Measurements from ENCODE around the gene NUDT2.

Gene NUDT2

DNA sequence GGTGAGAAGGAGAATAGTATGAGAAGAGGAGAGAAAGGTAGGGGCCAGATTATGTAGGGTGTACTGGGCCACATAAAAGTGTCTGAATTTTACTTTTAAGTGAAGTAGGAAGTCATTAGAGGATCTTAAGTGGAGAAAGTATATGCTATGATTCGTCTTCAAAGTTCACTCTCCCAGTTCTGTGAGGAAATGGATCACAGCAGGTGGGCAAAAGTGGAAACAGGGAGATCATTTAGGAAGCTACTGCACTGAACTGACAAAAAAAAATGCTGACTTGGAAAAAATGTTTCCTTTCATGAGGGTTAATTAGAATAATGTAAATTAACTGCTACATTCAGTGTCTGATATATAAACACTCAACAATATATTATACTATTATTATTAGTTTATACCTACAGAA lies 2.7 kb upstream of the NUDT2 start:
- H4K20me1 ChIP-seq (ENCODE audit: control insufficient read depth, insufficient read depth, low read depth, low read length), result no peaks in the 10 kb centered on the region
- H3K4me3 ChIP-seq (ENCODE audit: low read length), result 0 out of 2 replicates have a peak overlapping the region, but pooled peaks have one; percentile 4
- TF ChIP-seq, protein P1, sequence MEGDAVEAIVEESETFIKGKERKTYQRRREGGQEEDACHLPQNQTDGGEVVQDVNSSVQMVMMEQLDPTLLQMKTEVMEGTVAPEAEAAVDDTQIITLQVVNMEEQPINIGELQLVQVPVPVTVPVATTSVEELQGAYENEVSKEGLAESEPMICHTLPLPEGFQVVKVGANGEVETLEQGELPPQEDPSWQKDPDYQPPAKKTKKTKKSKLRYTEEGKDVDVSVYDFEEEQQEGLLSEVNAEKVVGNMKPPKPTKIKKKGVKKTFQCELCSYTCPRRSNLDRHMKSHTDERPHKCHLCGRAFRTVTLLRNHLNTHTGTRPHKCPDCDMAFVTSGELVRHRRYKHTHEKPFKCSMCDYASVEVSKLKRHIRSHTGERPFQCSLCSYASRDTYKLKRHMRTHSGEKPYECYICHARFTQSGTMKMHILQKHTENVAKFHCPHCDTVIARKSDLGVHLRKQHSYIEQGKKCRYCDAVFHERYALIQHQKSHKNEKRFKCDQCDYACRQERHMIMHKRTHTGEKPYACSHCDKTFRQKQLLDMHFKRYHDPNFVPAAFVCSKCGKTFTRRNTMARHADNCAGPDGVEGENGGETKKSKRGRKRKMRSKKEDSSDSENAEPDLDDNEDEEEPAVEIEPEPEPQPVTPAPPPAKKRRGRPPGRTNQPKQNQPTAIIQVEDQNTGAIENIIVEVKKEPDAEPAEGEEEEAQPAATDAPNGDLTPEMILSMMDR (IDR thresholded peaks at IDR 0.05; ENCODE audit: low read depth, low read length, poor library complexity, severe bottlenecking), result no peak
- no peak for TF ChIP-seq EZH2phosphoT487 (IDR thresholded peaks at IDR 0.05; ENCODE audit: borderline replicate concordance, low read length)
- H3F3A ChIP-seq (ENCODE audit: control insufficient read depth, insufficient read depth), result peaks cover 9% of the 10 kb centered on the region
- no peaks in the 10 kb centered on the region for H3K9me3 ChIP-seq (ENCODE audit: control insufficient read depth, insufficient read depth, low read length)
- peak overlapping the region; percentile 79; the same call in 1 of the 2 replicates for H3K4me2 ChIP-seq (ENCODE audit: low read length)
- H3K27ac ChIP-seq (ENCODE audit: low read depth, low read length), result no peak overlapping the region
- H3K27me3 ChIP-seq (ENCODE audit: control insufficient read depth, low read length), result no peaks in the 10 kb centered on the region
- no peaks in the 10 kb centered on the region for H3K9me2 ChIP-seq (replicated peaks; ENCODE audit: control insufficient read depth, low read length)
- peaks cover 58% of the 10 kb centered on the region for H3K4me1 ChIP-seq (ENCODE audit: control insufficient read depth, low read length)
- H3K79me2 ChIP-seq (ENCODE audit: control insufficient read depth, low read length), result peaks cover 84% of the 10 kb centered on the region
- peaks cover 11% of the 10 kb centered on the region for H3K36me3 ChIP-seq (ENCODE audit: control insufficient read depth, low read length)

DNA sequence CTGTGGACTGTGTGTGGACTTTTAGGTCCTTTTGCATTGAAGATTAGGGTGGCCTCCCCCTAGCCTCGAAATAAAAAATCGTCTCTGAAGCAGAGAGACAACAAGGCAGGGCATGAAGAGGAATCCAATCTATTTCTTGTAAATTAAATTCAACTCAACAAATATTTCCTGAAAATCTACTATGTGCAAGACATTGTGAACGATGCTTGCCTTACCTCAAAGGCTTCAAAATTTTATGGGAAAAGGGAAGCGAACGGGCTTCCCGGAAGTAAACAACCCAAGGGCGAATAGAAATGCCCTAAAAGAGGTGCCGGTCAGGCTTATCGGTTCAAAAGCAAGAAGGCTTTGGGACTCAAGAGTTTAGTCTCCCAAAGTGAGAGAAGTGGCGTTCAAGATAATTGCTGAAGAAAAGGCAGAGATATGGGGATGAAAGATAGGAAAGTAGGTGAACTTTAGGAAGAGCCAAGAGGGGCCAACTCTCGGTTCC lies 826 bp upstream of the NUDT2 start:
- TF ChIP-seq, protein P1 (IDR thresholded peaks at IDR 0.05; ENCODE audit: low read depth, low read length, poor library complexity, severe bottlenecking), result no peak
- no peak for TF ChIP-seq EZH2phosphoT487 (IDR thresholded peaks at IDR 0.05; ENCODE audit: borderline replicate concordance, low read length)
- Histone ChIP-seq H3K4me3 (ENCODE audit: low read length) (peak overlapping the region; percentile 98), H3K9me2 (replicated peaks; ENCODE audit: control insufficient read depth, low read length) (no peaks in the 10 kb centered on the region), H3K4me2 (ENCODE audit: low read length) (peak overlapping the region; percentile 79), H3K9me3 (ENCODE audit: control insufficient read depth, insufficient read depth, low read length) (no peaks in the 10 kb centered on the region), H3K27ac (ENCODE audit: low read depth, low read length) (peak overlapping the region; percentile 67), H3K27me3 (ENCODE audit: control insufficient read depth, low read length) (no peaks in the 10 kb centered on the region), H3K36me3 (ENCODE audit: control insufficient read depth, low read length) (peaks cover 11% of the 10 kb centered on the region), H3K79me2 (ENCODE audit: control insufficient read depth, low read length) (peaks cover 68% of the 10 kb centered on the region), H3F3A (ENCODE audit: control insufficient read depth, insufficient read depth) (peaks cover 11% of the 10 kb centered on the region), H4K20me1 (ENCODE audit: control insufficient read depth, insufficient read depth, low read depth, low read length) (no peaks in the 10 kb centered on the region), H3K4me1 (ENCODE audit: control insufficient read depth, low read length) (peaks cover 48% of the 10 kb centered on the region)

DNA sequence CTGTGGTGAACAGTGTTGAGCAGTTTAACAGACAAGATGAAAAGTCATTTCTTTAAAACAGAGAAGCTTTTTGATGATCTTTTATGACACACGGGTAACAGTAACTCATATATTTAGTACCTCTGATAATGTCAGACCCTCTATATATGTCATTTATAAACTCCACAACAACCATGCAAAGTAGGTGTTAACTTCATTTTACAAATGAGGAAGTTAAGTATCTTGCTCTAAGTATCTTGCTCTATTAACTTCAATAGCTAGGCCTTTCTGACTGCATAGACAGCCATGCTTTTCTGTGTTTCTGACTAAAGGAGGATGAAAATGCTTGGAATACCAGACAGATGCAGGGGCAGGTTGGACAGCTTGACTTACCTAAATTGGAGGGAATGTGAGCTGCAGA lies 1.8 kb downstream of the NUDT2 start:
- H3K36me3 ChIP-seq (ENCODE audit: control insufficient read depth, low read length), result peaks cover 9% of the 10 kb centered on the region
- H3K4me3 ChIP-seq (ENCODE audit: low read length), result peak overlapping the region; percentile 98
- TF ChIP-seq, protein P1 (IDR thresholded peaks at IDR 0.05; ENCODE audit: low read depth, low read length, poor library complexity, severe bottlenecking), result no peak
- no peak for TF ChIP-seq EZH2phosphoT487 (IDR thresholded peaks at IDR 0.05; ENCODE audit: borderline replicate concordance, low read length)
- H3K4me1 ChIP-seq (ENCODE audit: control insufficient read depth, low read length), result peaks cover 42% of the 10 kb centered on the region
- peak overlapping the region; percentile 81 for H3K27ac ChIP-seq (ENCODE audit: low read depth, low read length)
- no peaks in the 10 kb centered on the region for H4K20me1 ChIP-seq (ENCODE audit: control insufficient read depth, insufficient read depth, low read depth, low read length)
- H3K79me2 ChIP-seq (ENCODE audit: control insufficient read depth, low read length), result peaks cover 43% of the 10 kb centered on the region
- peak overlapping the region; percentile 81 for H3K4me2 ChIP-seq (ENCODE audit: low read length)
- peaks cover 11% of the 10 kb centered on the region for H3F3A ChIP-seq (ENCODE audit: control insufficient read depth, insufficient read depth)
- no peaks in the 10 kb centered on the region for H3K9me3 ChIP-seq (ENCODE audit: control insufficient read depth, insufficient read depth, low read length)
- H3K9me2 ChIP-seq (replicated peaks; ENCODE audit: control insufficient read depth, low read length), result no peaks in the 10 kb centered on the region
- H3K27me3 ChIP-seq (ENCODE audit: control insufficient read depth, low read length), result no peaks in the 10 kb centered on the region

Measured in DOHH2 (cell line).